Choroid plexus epithelial cell (primary cell): ENCODE measurements around the gene CXCL10.

ENCODE experiments used
- DNase-seq: peaks from one replicate; pipeline ENCODE4 v3.0.0-alpha.2; 2010; ENCODE audit warnings: low read depth
- H3K4me3 ChIP-seq: 2 replicates; pipeline ENCODE4 v1.5.1; 2011; ENCODE audit warnings: low read depth, mild to moderate bottlenecking, control low read depth, low read length, moderate library complexity
- TF ChIP-seq, protein P1 (sequence below): conservative IDR thresholded peaks from 2 replicates; pipeline ENCODE4 v1.5.1; 2011; ENCODE audit warnings: low read depth, mild to moderate bottlenecking, control low read depth, inconsistent platforms, low read length, moderate library complexity

CXCL10 gene

DNA sequence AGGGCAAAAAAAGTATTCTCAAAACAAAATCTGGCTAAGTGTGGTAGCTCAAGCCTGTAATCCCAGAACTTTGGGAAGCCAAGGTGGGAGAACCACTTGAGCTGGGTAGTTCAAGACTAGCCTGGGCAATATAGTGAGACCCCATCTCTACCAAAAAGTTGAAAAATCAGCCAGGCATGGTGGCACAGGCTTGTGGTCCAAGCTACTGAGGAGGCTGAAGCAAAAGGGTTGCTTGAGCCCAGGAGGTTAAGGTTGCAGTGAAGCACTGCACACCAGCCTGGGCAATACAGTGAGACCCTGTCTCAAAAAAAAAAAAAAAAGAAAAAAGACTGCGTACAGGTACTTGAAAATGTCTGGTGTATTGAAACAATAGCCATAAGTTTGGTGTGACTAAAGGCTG is 30.8 kb downstream of the CXCL10 start:
- TF ChIP-seq, protein P1, sequence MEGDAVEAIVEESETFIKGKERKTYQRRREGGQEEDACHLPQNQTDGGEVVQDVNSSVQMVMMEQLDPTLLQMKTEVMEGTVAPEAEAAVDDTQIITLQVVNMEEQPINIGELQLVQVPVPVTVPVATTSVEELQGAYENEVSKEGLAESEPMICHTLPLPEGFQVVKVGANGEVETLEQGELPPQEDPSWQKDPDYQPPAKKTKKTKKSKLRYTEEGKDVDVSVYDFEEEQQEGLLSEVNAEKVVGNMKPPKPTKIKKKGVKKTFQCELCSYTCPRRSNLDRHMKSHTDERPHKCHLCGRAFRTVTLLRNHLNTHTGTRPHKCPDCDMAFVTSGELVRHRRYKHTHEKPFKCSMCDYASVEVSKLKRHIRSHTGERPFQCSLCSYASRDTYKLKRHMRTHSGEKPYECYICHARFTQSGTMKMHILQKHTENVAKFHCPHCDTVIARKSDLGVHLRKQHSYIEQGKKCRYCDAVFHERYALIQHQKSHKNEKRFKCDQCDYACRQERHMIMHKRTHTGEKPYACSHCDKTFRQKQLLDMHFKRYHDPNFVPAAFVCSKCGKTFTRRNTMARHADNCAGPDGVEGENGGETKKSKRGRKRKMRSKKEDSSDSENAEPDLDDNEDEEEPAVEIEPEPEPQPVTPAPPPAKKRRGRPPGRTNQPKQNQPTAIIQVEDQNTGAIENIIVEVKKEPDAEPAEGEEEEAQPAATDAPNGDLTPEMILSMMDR = no peak
- H3K4me3 ChIP-seq = no peak overlapping the region
- no peak for DNase-seq

DNA sequence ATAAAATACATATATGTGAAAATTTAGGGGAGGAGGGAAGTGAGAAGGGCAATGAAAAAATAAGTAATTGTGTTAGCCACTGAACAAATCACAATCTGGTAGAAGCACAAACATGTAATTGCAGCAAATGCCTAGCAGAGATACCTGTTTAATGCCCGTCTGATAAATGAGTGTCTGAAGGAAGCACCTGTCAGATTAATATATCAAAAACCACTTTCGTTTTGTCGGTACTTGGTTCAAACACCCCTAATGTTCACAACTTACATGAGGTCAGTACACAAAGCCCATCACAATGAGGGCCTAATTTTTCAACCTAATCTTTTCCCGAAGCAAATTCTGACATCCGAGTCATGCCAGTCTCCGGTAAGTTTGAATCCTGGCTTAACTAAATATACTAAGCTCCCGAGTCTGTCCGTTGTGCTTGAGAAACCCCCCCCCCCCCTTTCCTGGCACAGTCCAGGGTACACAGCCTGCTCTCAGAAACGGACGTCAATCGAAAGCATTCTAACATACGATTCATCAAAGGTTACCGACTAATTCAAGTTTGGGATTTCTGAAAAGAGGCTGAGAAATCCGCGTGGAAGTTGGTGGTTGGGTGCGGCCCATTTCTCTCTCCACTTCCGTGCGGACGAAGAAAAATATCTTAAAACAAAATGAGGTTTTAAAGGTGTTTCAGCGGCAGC is 33.3 kb downstream of the CXCL10 start:
- peak overlapping the region; percentile 78 for H3K4me3 ChIP-seq
- TF ChIP-seq, protein P1 = no peak
- DNase-seq = peak; percentile 35

DNA sequence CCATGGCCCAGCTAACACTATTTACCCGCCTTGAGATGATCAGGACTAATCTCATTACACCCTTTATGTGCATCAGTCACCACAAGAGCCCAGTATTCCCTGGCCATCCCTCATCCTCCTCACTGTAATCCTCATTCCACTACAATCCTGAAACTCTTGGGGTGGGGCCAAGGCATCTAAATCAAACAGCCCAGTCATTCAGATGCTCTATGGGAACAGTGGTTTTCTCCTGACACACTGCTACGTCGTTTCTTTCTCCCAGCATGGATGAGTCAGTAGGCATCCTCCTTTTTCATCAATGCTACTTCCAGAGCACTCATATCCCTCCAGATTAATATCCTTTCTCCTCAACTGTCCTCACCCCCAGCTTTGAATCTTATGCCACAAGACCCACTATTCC is 38.2 kb downstream of the CXCL10 start:
- DNase-seq = peak; percentile 70
- TF ChIP-seq, protein P1 = no peak
- H3K4me3 ChIP-seq = no peak overlapping the region

DNA sequence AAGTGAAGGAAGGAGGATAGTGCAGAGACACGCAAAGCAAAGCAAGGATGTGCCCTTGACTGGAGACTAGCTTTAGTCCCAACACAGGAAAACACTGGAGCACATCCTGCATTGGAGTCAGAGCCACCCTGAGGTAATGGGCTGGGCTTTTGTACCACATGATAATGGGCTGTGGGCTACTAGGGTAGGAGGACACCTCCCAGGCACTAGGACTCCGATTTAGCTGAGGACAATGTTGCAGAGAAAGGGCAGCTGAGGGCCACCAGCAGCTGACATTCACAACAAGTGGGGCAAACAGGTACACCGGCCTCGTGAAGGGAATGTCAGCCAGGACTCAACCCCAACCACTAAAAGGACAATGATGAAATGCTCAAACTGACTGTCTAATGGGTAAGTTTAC is 42.7 kb downstream of the CXCL10 start:
- H3K4me3 ChIP-seq = no peak overlapping the region
- TF ChIP-seq, protein P1 = no peak
- DNase-seq = no peak

DNA sequence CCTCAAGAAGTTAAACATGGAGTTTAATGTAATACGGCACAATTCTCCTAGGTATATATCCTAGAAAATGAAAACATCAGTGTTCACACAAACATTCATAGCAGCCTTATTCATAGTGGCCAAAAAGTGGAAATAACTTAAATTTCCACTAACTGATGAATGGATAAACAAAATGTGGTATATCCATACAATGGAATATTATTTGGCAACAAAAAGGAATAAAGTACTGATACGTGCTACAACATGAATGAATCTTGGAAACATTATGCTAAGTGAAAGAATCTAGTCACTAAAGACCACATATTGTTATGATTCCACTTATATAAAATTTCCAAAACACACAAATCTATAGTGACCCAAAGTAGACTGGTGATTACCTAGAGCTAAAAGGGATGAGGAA is 47.1 kb downstream of the CXCL10 start:
- no peak for DNase-seq
- no peak overlapping the region for H3K4me3 ChIP-seq
- TF ChIP-seq, protein P1 = no peak

DNA sequence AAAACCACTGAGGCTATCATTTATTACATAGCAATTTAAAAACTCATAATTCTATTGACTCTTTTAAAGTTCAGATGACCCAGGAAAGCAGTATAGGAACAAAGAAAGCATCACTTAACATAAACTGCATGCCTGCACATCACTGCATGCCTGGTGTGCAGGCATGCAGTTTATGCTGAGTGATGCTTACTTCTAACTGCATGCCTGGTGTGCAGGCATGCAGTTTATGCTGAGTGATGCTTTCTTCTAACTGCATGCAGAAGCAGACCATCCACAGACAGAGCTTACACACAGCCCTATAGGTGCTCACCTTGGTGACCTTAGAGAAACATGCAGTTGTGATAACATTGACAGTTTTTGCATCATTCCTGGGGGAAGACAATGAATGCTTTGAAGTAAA is 49.5 kb downstream of the CXCL10 start:
- no peak for DNase-seq
- TF ChIP-seq, protein P1 = no peak
- H3K4me3 ChIP-seq = no peak overlapping the region
